ENCODE results near the gene TLE5. TPM values are rescaled to one million over a fixed set of nuclear protein-coding genes. Genes with fewer than 3 reads are reported as not detected.

TLE5 gene
- total RNA-seq, 2 donors from 2014 or later: 407 to 409 TPM

DNA sequence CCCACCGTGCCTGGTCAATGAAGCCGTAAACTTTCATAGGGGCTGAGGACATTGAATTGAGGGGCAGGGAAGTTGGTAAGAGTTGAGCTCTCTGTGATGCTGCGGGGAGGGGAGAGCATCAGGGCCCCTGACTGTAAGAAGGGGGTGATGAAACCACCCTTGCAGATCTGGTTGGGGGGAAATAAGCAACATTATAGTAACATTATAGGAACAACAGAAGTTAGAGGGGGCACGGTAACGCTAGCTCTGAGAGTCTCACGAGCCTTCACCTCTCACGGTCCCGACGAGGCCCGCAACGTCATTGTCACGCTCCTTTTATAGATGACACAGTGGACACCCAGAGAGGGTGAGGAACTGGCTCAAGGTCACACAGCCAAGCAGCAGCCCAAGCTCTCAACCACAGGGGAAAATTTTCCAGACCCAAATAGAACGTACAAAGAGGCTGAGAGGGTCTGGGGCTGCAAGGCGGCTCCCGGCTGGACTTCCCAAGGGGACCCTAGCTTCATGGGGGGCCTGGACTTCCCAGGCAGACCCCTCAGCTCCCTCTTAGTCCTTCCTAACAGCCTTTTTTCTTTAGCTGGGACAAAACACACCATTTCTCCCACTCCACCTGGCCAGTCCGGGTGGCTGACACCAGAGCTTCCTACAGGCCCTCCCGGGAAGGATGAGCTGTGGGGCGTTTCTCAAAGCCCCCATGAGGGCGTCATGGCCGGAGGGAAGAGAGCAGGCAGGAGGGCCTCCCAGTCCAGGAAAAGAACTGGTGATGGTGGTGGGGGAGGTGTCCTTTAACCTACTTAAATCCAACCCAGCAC is 4.1 kb downstream of the TLE5 start:
- no peak for DNase-seq
- TF ChIP-seq, protein P1, sequence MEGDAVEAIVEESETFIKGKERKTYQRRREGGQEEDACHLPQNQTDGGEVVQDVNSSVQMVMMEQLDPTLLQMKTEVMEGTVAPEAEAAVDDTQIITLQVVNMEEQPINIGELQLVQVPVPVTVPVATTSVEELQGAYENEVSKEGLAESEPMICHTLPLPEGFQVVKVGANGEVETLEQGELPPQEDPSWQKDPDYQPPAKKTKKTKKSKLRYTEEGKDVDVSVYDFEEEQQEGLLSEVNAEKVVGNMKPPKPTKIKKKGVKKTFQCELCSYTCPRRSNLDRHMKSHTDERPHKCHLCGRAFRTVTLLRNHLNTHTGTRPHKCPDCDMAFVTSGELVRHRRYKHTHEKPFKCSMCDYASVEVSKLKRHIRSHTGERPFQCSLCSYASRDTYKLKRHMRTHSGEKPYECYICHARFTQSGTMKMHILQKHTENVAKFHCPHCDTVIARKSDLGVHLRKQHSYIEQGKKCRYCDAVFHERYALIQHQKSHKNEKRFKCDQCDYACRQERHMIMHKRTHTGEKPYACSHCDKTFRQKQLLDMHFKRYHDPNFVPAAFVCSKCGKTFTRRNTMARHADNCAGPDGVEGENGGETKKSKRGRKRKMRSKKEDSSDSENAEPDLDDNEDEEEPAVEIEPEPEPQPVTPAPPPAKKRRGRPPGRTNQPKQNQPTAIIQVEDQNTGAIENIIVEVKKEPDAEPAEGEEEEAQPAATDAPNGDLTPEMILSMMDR (IDR thresholded peaks at IDR 0.05): no peak
- no peaks in the 10 kb centered on the region for H3K27me3 ChIP-seq
- H3K9me3 ChIP-seq: no peaks in the 10 kb centered on the region
- peaks cover 11% of the 10 kb centered on the region for H3K36me3 ChIP-seq
- intact Hi-C loops (cut with DNase I): no loop called here
- H3K9ac ChIP-seq (ENCODE audit: low read depth in 2 of 2, low read length in 2 of 2): no peak overlapping the region
- peak overlapping the region; percentile 39 for H3K27ac ChIP-seq
- no peak overlapping the region for H3K4me3 ChIP-seq
- H3K4me1 ChIP-seq: no peaks in the 10 kb centered on the region

DNA sequence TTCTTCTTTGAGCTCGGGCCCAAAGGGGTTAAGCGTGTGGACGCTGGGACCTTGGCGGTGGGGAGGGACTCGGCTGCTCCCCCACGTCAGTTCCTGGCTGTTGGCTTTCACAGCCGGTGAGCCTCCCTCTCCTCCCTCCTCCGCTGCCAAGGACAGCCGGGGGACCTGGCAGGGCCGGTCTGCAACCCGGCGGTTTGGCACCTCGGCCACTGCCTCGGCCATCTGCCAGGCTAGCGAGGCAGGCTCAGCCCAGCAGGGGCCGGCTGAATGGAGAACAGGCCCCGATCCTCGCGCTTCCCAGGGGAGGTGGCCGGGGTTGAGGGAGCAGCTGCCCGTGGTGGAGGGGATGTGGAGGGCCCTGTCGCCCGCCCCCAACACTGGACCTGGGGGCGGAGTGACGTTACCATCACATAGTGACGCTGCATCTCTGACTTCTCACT is 5.0 kb downstream of the TLE5 start:
- H3K27ac ChIP-seq: peak overlapping the region; percentile 39
- TF ChIP-seq, protein P1 (IDR thresholded peaks at IDR 0.05): no peak
- H3K9me3 ChIP-seq: no peaks in the 10 kb centered on the region
- no peaks in the 10 kb centered on the region for H3K4me1 ChIP-seq
- intact Hi-C loops (cut with DNase I): no loop called here
- H3K36me3 ChIP-seq: peaks cover 11% of the 10 kb centered on the region
- peak; percentile 61 for DNase-seq
- H3K4me3 ChIP-seq: no peak overlapping the region
- no peaks in the 10 kb centered on the region for H3K27me3 ChIP-seq
- peak overlapping the region in 1 of 2 donors; percentile 3 for H3K9ac ChIP-seq (ENCODE audit: low read depth in 2 of 2, low read length in 2 of 2)

DNA sequence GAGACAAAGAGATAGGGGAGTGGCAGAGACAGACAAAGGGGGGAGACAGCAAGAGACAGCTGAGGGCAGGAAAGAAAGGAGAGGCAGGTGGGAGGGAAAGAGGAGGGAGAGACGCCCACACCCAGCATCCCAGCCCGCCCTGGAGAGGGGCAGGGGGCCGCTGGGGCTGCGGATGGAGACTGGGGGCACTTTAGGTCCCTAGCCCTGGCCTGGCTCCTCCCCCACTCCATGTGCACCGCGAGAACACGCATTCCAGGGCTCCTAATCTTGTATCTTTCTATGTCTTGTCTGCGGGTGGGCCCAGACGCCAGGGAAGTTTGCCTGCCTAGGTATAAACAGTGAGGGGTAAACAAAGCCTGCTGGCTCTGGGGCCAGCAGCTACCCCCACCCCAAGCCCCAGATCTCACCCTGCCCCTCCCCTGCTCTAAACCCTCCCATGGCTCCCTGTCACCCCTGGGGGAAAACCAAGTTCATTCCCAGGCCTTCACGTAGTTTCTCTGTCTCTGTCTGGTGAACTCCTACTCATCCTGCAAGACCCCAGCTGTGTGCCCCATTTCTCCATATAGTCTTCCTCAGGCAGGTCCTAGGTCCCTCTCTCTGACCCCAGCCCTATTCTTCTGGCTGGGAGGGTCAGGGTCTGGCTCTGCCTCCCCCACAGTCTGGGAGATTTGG is 5.7 kb downstream of the TLE5 start:
- Histone ChIP-seq H3K9ac (ENCODE audit: low read depth in 2 of 2, low read length in 2 of 2) (peak overlapping the region in 1 of 2 donors; percentile 3), H3K4me1 (no peaks in the 10 kb centered on the region), H3K27me3 (no peaks in the 10 kb centered on the region), H3K27ac (peak overlapping the region; percentile 39), H3K36me3 (peaks cover 11% of the 10 kb centered on the region), H3K9me3 (no peaks in the 10 kb centered on the region), H3K4me3 (no peak overlapping the region)
- intact Hi-C loops (cut with DNase I): no loop called here
- no peak for DNase-seq
- TF ChIP-seq, protein P1 (IDR thresholded peaks at IDR 0.05): no peak

DNA sequence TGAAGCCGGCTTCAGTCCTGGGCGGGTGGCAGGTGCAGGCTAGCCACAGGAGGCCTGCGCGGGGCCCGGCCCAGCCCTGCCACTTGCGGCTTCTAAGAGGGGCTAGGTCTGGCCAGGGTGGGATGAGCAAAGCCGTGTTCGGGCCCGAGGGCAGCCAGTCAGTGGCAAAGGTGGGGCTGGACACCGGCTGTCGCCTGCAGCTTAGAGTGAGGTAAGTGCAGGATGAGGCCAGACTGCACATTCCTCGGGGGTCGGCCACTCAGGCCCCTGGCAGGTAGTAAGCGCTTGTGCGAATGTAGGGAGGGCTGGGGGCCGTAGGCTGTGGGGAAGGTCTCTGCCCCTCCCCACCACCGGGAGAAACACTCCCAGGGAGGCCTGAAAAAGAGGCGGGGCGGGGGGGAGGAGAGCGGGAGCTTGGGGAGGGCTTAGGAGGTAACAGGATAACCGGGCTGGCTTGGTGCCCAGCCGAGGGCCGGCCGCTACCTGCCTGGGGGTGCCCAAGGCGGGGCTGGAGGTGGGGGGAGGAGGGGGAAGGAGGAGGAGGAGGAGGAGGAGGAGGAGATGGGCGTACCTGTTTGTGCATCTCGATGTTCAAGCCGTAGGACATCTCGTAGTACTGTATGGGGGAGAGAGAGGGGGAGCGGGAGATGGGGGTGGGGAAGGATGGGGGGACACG is 6.4 kb downstream of the TLE5 start:
- TF ChIP-seq, protein P1 (IDR thresholded peaks at IDR 0.05): no peak
- intact Hi-C loops (cut with DNase I): no loop called here
- Histone ChIP-seq H3K27ac (no peak overlapping the region), H3K4me3 (no peak overlapping the region), H3K27me3 (no peaks in the 10 kb centered on the region), H3K4me1 (no peaks in the 10 kb centered on the region), H3K36me3 (peaks cover 11% of the 10 kb centered on the region), H3K9ac (ENCODE audit: low read depth in 2 of 2, low read length in 2 of 2) (no peak overlapping the region), H3K9me3 (no peaks in the 10 kb centered on the region)
- peak; percentile 91 for DNase-seq

DNA sequence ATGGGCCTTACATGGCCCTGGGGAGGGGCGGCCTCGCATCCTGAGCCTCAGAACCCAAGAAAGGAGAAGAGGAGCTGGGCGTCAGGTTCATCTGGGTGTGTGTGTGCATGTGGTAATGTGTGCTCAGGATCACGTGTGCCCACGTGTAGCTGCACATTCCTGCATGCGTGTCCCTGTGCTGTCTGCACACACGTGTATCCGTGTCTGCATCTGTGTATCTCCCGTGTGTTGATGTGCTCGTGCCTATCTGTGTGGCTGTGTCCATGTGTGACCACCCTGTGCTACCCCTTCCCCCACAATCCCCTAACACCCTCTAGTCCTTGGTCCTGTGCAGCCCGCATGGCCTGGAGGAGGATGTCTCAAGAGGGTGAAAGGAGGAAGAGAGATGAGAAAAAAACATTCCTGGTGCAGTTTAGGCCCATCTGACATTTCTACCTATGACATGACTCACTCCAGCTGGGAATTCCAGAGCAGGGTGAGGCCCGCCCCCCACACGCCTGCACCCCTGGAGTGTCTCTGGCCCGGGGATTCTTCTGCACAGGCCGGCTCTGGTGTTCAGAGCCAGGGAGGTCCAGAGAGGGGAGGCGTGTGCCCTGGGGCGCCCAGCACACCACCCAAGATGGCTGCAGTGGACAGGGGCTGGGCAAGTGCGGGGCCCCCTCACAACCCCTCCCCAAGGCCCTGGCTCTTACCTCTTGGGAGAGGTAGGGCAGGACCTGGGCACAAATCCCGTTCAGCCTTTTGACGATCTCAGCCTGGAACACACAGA is 7.1 kb downstream of the TLE5 start:
- intact Hi-C loops (cut with DNase I): no loop called here
- H3K27ac ChIP-seq: no peak overlapping the region
- H3K4me1 ChIP-seq: no peaks in the 10 kb centered on the region
- no peak for DNase-seq
- TF ChIP-seq, protein P1 (IDR thresholded peaks at IDR 0.05): no peak
- peak overlapping the region in 1 of 2 donors; percentile 48 for H3K9ac ChIP-seq (ENCODE audit: low read depth in 2 of 2, low read length in 2 of 2)
- no peaks in the 10 kb centered on the region for H3K27me3 ChIP-seq
- H3K36me3 ChIP-seq: peaks cover 11% of the 10 kb centered on the region
- no peak overlapping the region for H3K4me3 ChIP-seq
- H3K9me3 ChIP-seq: no peaks in the 10 kb centered on the region
